ENCODE results near the gene CXCL8.
"Not testable (repeated sequence)": the region's sequence is repeated elsewhere in the genome, so short reads cannot be mapped to it uniquely, and the experiment has no call there.

CXCL8 gene

DNA sequence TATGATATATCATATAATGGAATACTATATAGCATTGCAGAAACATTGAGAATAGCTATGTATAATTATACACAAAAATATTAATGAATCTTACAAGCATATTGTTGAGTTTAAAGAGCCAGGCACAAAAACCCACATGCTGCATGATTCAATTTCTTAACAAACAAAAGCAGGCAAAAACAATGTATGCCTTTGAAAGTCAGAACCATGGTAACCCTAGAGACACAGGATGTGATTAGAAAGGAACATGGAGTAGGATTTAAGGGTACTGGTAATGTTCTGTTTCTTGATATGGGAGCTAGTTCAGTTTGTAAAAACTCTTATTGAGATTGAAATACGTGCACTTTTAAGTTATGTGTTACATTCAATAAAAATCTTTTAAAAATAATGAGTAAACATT lies 21.5 kb downstream of the CXCL8 start:
- DNase-seq (ENCODE audit: low spot score in 2 of 2) (no peak), ATAC-seq (replicated peaks; ENCODE audit: extremely low read depth, poor library complexity, severe bottlenecking) (no peak)
- Mint-ChIP-seq H3K4me1 (no peaks in the 10 kb centered on the region), H3K27me3 (no peaks in the 10 kb centered on the region), H3K4me3 (no peak overlapping the region), H3K27ac (ENCODE audit: low read depth) (no peak overlapping the region), H3K36me3 (ENCODE audit: insufficient read depth) (peaks cover 3% of the 10 kb centered on the region), H3K9me3 (no peaks in the 10 kb centered on the region)

DNA sequence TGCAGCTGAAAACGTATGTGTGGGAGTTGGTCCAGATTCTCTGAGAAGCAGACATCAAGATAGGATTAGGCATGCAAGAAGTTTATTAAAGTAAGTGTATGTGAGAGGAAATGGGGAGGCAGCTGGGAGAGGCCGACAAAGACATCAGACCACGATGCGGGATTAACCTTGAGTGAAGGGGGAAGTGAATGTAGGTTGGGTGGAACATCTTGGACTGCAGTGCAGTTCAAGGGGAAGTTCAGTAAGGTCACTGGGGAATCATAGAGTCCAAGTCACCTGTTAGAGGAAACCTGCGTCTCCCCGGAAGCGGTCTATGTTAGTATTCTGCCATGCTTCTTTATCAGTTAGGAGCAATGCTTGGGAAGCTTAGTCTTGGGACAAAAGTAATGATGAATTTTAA lies 22.0 kb downstream of the CXCL8 start:
- no peaks in the 10 kb centered on the region for H3K4me1 Mint-ChIP-seq
- H3K27ac Mint-ChIP-seq (ENCODE audit: low read depth) = no peak overlapping the region
- peaks cover 3% of the 10 kb centered on the region for H3K36me3 Mint-ChIP-seq (ENCODE audit: insufficient read depth)
- no peak overlapping the region for H3K4me3 Mint-ChIP-seq
- no peak for DNase-seq (ENCODE audit: low spot score in 2 of 2)
- H3K9me3 Mint-ChIP-seq = no peaks in the 10 kb centered on the region
- no peaks in the 10 kb centered on the region for H3K27me3 Mint-ChIP-seq
- ATAC-seq (replicated peaks; ENCODE audit: extremely low read depth, poor library complexity, severe bottlenecking) = no peak

DNA sequence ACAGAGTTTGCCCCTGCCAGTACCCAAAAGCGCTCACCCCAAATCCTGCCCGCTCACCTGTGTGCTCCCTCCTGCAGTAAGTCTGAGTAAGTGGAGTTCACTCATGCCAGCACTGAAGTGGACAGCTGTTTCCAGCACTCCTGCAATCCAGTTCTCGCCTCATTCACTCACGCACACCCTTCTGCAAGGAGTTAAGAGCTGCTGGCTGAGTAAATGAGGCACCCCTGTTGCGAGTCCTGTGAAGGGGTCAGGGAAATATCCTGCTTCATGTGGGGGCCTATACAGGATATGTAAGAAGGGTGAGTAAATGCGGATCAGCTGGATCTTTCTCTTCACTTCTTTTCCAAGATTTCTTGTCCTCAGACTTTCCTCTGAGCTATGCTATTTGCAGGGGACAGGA lies 23.5 kb downstream of the CXCL8 start:
- peaks cover 1% of the 10 kb centered on the region for H3K36me3 Mint-ChIP-seq (ENCODE audit: insufficient read depth)
- H3K4me1 Mint-ChIP-seq = no peaks in the 10 kb centered on the region
- no peaks in the 10 kb centered on the region for H3K27me3 Mint-ChIP-seq
- no peak overlapping the region for H3K4me3 Mint-ChIP-seq
- DNase-seq (ENCODE audit: low spot score in 2 of 2) (no peak), ATAC-seq (replicated peaks; ENCODE audit: extremely low read depth, poor library complexity, severe bottlenecking) (no peak)
- no peak overlapping the region for H3K27ac Mint-ChIP-seq (ENCODE audit: low read depth)
- H3K9me3 Mint-ChIP-seq = no peaks in the 10 kb centered on the region

DNA sequence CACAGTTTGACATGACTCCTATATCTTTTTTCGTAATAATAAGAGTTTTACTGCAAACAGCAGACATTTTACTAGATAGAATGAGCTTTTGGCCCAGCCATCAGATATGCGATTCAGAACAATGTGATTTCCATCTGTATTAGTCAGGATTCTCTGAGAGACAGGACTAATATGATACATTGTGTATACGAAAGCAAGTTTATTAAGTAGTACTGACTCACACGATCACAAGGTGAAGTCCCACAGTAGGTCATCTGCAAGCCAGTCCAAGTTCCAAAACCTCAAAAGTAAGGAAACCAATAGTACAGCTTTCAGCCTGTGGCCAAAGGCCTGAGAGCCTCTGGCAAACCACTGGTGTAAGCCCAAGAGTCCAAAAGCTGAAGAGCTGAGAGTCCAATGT lies 24.1 kb downstream of the CXCL8 start:
- H3K9me3 Mint-ChIP-seq = no peaks in the 10 kb centered on the region
- no peaks in the 10 kb centered on the region for H3K27me3 Mint-ChIP-seq
- H3K4me1 Mint-ChIP-seq = no peaks in the 10 kb centered on the region
- H3K36me3 Mint-ChIP-seq (ENCODE audit: insufficient read depth) = peaks cover 1% of the 10 kb centered on the region
- ATAC-seq (replicated peaks; ENCODE audit: extremely low read depth, poor library complexity, severe bottlenecking) = no peak
- no peak for DNase-seq (ENCODE audit: low spot score in 2 of 2)
- H3K4me3 Mint-ChIP-seq = no peak overlapping the region
- no peak overlapping the region for H3K27ac Mint-ChIP-seq (ENCODE audit: low read depth)

DNA sequence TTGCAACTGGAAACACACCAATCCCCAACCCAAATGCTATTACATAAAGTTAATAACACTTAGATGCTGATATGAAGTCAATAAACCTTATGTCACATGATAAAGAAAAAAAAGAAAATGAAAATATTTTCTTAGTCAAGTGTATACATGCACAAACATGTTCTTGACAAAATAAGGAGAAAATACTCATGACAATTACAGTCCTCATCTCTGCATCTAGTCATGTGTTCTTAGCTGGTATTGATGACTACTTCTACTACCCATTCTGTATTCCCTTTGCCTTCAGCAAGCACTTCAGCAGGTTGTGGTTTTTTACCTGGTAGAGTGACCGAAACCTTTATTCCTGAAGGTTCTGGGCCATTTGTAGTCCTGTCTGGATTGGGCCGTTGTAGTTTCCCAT lies 24.9 kb downstream of the CXCL8 start:
- Mint-ChIP-seq H3K27ac (ENCODE audit: low read depth) (no peak overlapping the region), H3K36me3 (ENCODE audit: insufficient read depth) (peaks cover 1% of the 10 kb centered on the region), H3K4me1 (no peaks in the 10 kb centered on the region), H3K9me3 (no peaks in the 10 kb centered on the region), H3K27me3 (no peaks in the 10 kb centered on the region), H3K4me3 (no peak overlapping the region)
- ATAC-seq (replicated peaks; ENCODE audit: extremely low read depth, poor library complexity, severe bottlenecking) = no peak
- DNase-seq (ENCODE audit: low spot score in 2 of 2) = no peak

DNA sequence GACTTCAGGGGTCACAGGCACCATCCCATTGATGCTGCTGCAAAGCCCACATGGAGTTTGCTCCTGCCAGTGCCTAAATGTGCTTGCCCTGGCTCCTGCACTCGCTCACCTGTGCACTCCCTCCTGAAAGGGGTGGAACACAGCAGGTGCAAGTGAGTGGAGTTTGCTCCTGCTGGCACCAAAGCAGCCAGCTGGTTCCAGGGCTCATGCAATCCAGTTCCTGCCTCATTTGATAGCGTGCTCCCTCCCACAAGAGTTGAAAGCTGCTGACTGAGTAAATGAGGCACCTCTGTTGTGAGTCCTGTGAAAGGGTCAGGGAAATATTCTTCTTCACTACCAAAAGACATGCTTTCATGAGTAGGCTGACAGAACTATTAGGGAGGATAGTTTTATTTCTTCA lies 30.5 kb downstream of the CXCL8 start:
- no peak for DNase-seq (ENCODE audit: low spot score in 2 of 2)
- H3K27ac Mint-ChIP-seq (ENCODE audit: low read depth) = no peak overlapping the region
- H3K27me3 Mint-ChIP-seq = peaks cover 6% of the 10 kb centered on the region
- no peak for ATAC-seq (replicated peaks; ENCODE audit: extremely low read depth, poor library complexity, severe bottlenecking)
- peaks cover 1% of the 10 kb centered on the region for H3K36me3 Mint-ChIP-seq (ENCODE audit: insufficient read depth)
- peaks cover 7% of the 10 kb centered on the region for H3K9me3 Mint-ChIP-seq
- H3K4me1 Mint-ChIP-seq = no peaks in the 10 kb centered on the region
- no peak overlapping the region for H3K4me3 Mint-ChIP-seq

DNA sequence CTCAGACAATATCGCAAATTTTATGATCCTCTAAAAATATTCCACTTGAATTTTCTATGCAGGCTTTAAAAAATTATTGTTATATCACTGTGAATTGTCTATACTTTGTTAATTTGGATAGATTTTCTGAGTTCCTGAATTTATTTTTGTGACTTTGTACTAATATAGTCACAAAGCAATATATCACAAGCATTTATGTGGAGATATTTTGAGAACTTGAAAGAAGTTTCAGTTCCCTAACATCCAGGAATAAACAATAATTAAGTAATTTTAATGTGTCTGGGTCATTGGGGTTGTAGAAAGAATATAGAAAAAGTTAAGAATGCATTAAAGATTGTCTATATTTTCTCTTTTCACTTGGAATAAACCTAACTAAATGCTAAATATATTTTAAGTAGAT lies 32.0 kb downstream of the CXCL8 start:
- H3K27ac Mint-ChIP-seq (ENCODE audit: low read depth) = no peak overlapping the region
- no peaks in the 10 kb centered on the region for H3K36me3 Mint-ChIP-seq (ENCODE audit: insufficient read depth)
- no peak for ATAC-seq (replicated peaks; ENCODE audit: extremely low read depth, poor library complexity, severe bottlenecking)
- no peaks in the 10 kb centered on the region for H3K4me1 Mint-ChIP-seq
- H3K4me3 Mint-ChIP-seq = no peak overlapping the region
- no peak for DNase-seq (ENCODE audit: low spot score in 2 of 2)
- H3K9me3 Mint-ChIP-seq = peaks cover 7% of the 10 kb centered on the region
- H3K27me3 Mint-ChIP-seq = peaks cover 6% of the 10 kb centered on the region

DNA sequence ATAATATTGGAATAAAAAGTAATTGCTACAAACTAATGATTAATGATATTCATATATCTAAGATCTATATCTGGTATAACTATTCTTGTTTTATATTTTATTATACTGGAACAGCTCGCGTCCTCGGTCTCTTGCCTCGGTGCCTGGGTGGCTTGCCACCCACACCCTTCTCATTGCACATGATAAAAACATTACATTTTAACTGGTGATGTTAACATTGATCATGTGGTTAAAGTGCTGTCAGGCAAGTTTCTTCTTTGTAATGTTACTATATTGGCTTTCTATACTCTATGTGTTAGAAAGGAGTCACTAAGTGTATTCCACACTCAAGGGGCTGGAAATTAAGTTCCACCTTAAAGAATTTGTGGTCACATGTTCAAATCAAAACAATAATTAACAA lies 34.0 kb downstream of the CXCL8 start:
- H3K9me3 Mint-ChIP-seq; H3K27me3 Mint-ChIP-seq; H3K4me1 Mint-ChIP-seq; H3K4me3 Mint-ChIP-seq; H3K27ac Mint-ChIP-seq (ENCODE audit: low read depth); DNase-seq (ENCODE audit: low spot score in 2 of 2); H3K36me3 Mint-ChIP-seq (ENCODE audit: insufficient read depth); ATAC-seq (replicated peaks; ENCODE audit: extremely low read depth, poor library complexity, severe bottlenecking): not testable (repeated sequence)

DNA sequence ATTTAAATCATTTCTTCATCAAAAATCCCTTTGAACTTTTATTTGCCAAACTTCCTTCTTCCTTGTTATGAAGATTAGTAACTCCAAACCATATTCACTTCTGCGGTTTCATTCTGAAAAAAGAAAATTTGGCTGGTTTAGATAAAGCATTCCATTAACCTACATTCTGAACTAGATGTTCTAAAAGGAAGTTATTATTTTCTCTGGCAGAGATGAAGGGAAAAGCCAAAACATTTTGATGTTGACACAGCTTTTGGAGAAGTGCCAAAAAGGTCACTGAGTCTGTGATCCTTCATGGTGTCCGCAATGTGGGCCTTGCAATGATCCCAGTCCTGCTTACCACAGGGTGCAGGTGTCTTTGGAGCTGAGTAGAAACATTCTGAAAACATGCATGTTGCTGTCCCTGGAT lies 36.0 kb downstream of the CXCL8 start:
- ATAC-seq (replicated peaks; ENCODE audit: extremely low read depth, poor library complexity, severe bottlenecking) (no peak), DNase-seq (ENCODE audit: low spot score in 2 of 2) (no peak)
- H3K27me3 Mint-ChIP-seq = peaks cover 6% of the 10 kb centered on the region
- no peak overlapping the region for H3K27ac Mint-ChIP-seq (ENCODE audit: low read depth)
- peaks cover 13% of the 10 kb centered on the region for H3K9me3 Mint-ChIP-seq
- no peaks in the 10 kb centered on the region for H3K4me1 Mint-ChIP-seq
- no peak overlapping the region for H3K4me3 Mint-ChIP-seq
- H3K36me3 Mint-ChIP-seq (ENCODE audit: insufficient read depth) = no peaks in the 10 kb centered on the region

DNA sequence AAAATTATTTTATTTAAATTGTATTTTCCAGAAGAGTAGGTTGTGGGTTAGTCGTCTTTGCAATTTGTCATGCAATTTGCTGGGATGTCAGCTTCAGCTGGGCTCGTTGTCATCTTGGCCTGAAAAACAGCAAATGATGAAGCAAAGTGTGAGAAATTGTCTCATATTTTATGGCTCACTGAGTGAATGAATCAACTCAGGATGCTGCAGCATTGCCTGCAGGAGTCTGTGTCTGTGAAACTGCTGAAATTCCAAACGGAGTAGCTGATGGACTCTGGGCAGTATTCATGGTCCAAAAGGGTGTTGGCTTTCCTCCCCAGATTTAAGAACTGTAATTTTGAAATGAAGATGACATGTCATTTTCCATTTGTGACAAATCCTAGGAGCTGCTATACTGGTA lies 37.2 kb downstream of the CXCL8 start:
- Mint-ChIP-seq H3K4me3 (no peak overlapping the region), H3K27me3 (peaks cover 6% of the 10 kb centered on the region), H3K36me3 (ENCODE audit: insufficient read depth) (no peaks in the 10 kb centered on the region), H3K9me3 (peaks cover 16% of the 10 kb centered on the region), H3K4me1 (no peaks in the 10 kb centered on the region), H3K27ac (ENCODE audit: low read depth) (no peak overlapping the region)
- ATAC-seq (replicated peaks; ENCODE audit: extremely low read depth, poor library complexity, severe bottlenecking) = no peak
- no peak for DNase-seq (ENCODE audit: low spot score in 2 of 2)

DNA sequence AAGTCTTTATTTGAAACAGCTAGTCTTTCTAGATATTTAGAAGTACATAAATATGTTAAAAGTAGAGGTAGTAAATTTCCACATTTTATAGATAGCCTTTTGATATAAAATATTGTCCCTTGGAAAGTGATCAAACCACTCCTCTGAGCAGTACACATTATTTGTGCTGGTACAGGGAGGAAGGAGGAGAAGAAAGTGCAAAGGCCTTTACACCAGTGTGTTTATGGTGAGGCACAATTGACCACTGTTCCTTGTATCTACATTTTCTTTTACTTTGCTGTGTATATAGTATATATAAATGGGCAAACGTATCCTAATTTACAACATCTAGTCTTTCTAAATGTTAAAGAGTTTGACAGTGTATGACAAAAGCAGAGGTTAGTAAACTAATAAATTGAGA lies 39.9 kb downstream of the CXCL8 start:
- no peak for DNase-seq (ENCODE audit: low spot score in 2 of 2)
- H3K27ac Mint-ChIP-seq (ENCODE audit: low read depth) = no peak overlapping the region
- H3K4me3 Mint-ChIP-seq = no peak overlapping the region
- H3K9me3 Mint-ChIP-seq = peaks cover 8% of the 10 kb centered on the region
- peaks cover 2% of the 10 kb centered on the region for H3K36me3 Mint-ChIP-seq (ENCODE audit: insufficient read depth)
- no peak for ATAC-seq (replicated peaks; ENCODE audit: extremely low read depth, poor library complexity, severe bottlenecking)
- no peaks in the 10 kb centered on the region for H3K4me1 Mint-ChIP-seq
- H3K27me3 Mint-ChIP-seq = no peaks in the 10 kb centered on the region

DNA sequence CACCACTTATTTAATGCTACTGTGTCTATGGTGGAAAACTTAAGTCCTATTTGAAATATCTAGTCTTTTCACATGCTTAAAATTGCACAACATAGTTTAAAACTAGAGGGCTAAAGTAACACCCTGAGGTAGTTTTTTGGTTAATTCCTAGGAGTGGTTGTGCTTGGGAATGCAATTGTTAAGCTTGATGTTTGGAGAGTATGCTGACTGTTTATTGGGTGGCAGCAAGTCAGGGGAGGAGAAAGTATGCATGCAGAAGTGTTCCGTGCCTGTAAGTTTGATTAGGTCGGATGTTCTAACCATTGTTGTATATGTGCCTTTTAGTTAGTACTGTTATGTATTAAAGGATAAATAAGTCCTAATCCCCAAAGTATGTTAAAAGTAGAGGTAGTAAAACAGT lies 40.5 kb downstream of the CXCL8 start:
- no peaks in the 10 kb centered on the region for H3K4me1 Mint-ChIP-seq
- DNase-seq (ENCODE audit: low spot score in 2 of 2) = no peak
- H3K27ac Mint-ChIP-seq (ENCODE audit: low read depth) = no peak overlapping the region
- no peak for ATAC-seq (replicated peaks; ENCODE audit: extremely low read depth, poor library complexity, severe bottlenecking)
- peaks cover 9% of the 10 kb centered on the region for H3K9me3 Mint-ChIP-seq
- H3K27me3 Mint-ChIP-seq = no peaks in the 10 kb centered on the region
- H3K4me3 Mint-ChIP-seq = no peak overlapping the region
- peaks cover 2% of the 10 kb centered on the region for H3K36me3 Mint-ChIP-seq (ENCODE audit: insufficient read depth)

DNA sequence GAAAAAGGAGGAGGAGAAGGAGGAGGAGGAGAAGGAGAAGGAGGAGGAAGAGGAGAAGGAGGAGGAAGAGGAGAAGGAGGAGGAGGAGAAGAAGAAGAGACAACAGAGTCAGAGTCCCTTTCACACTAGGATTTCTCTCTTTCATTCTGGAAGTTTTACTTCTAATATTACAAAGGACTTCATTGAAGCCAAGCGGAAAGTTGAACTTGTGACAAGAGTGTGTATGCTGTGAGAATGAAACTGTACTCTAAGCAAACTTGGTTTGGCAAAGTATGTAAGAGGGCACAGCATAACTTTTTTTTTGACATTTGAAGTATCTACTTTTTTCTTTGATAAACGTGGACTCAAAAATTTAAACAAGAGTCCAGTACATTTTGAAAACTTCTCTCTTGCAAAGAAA lies 48.0 kb downstream of the CXCL8 start:
- Mint-ChIP-seq H3K4me3 (no peak overlapping the region), H3K36me3 (ENCODE audit: insufficient read depth) (peaks cover 2% of the 10 kb centered on the region), H3K9me3 (peaks cover 10% of the 10 kb centered on the region), H3K27me3 (no peaks in the 10 kb centered on the region), H3K4me1 (no peaks in the 10 kb centered on the region), H3K27ac (ENCODE audit: low read depth) (no peak overlapping the region)
- ATAC-seq (replicated peaks; ENCODE audit: extremely low read depth, poor library complexity, severe bottlenecking) (no peak), DNase-seq (ENCODE audit: low spot score in 2 of 2) (no peak)
